ENCODE data around the gene VIPAS39.

The VIPAS39 gene

GRCh38 chr14:77390188-77390587, 67.2 kb downstream of the VIPAS39 start:
- no peaks in the 10 kb centered on the region for H3K36me3 Mint-ChIP-seq
- no peaks in the 10 kb centered on the region for H3K9me3 Mint-ChIP-seq
- no peak overlapping the region for H3K27ac Mint-ChIP-seq
- DNase-seq (ENCODE audit: low spot score in 2 of 2) = no peak
- no peaks in the 10 kb centered on the region for H3K4me1 Mint-ChIP-seq
- ATAC-seq = no peak
- no peak overlapping the region for H3K4me3 Mint-ChIP-seq

DNA sequence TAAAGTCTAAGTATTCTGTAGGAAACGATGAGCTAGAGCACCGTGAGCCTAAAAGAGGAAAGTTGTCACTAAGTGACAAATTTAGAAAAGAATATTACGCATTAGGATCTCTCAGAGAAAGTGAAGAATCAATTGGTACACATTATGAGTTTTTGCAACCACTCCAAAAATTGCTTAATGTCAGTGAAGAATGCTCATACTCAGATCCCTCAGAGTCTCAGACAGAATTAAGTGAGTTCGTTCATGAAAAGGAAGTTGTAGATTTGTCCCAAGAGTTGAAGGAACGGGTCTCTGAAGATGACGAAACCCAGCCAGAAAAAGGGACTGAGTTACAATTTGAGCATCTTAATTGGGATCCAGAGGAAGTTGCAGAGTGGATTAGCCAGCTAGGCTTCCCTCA, 78.7 kb downstream of the VIPAS39 start:
- H3K4me3 Mint-ChIP-seq = no peak overlapping the region
- DNase-seq (ENCODE audit: low spot score in 2 of 2) (no peak), ATAC-seq (no peak)
- H3K36me3 Mint-ChIP-seq = no peaks in the 10 kb centered on the region
- H3K4me1 Mint-ChIP-seq = peaks cover 28% of the 10 kb centered on the region
- no peak overlapping the region for H3K27ac Mint-ChIP-seq
- H3K9me3 Mint-ChIP-seq = no peaks in the 10 kb centered on the region

DNA sequence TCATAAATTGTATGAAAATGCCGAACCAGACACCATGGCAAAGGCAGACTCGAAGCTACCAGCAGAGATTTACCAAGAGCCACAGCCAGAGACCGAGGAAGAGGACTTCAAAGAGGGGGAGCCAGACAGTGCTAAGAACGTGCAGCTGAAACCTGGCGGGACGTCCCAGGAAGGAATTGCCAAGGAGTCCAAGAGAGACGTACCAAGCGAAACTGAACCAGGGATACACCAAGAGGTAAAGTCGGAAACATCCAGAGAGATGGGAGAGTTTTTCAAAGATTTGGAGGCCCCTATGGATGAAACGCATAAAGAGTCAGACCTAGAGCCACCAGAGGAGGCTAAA, 79.9 kb downstream of the VIPAS39 start:
- Mint-ChIP-seq H3K4me1 (peaks cover 35% of the 10 kb centered on the region), H3K27ac (no peak overlapping the region), H3K9me3 (no peaks in the 10 kb centered on the region), H3K36me3 (no peaks in the 10 kb centered on the region), H3K4me3 (no peak overlapping the region)
- ATAC-seq (no peak), DNase-seq (ENCODE audit: low spot score in 2 of 2) (no peak)

DNA sequence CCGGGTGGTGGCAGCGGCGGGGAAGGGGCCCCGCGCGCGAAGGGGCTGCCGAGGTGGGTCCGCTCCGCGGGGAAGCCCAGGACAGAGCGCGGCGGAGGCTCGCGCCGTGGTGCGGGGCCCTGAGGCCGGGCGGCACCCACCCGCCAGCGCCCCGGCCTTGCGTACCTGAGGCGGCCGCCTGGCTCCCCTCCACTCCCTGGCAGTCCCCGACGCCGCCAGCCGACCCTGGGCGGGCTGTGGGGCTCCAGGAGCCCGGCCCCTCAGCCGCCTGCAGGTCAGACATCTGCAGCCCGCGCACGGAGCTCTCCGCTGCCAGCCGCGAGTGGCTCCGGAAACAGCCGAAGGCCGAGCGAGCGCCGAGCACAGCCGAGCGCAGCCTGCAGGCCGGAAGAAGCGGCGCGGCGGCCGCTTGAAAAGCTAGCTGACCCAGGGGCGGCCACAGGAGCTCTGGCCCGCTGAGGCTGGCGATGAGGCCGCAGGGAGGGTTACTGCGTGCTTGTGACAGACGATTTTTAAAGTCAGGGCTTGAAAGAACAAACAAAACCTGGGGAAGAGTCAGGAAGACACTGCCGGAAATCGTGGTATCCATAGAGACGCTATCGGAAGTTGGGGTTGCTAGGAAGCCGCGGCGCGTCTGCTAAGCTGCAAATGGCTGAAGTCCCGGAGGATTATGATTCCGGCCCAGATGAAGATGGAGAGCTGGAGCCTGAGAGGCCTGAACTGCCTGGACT, 80.5 kb downstream of the VIPAS39 start, which contains the start of the genes SAMD15 and TMED8:
TSS of gene SAMD15 (plus strand) at position 609 of the 731 bp plus-strand sequence. CDS start at position 649, 40 bp downstream.
TSS of gene TMED8 (minus strand) at position 324 of the 731 bp plus-strand sequence. CDS start at position 283, 41 bp downstream.
- H3K4me1 Mint-ChIP-seq = peaks cover 35% of the 10 kb centered on the region

More for the DNA sequence above, 80.5 kb downstream of the VIPAS39 start, which contains the start of the genes SAMD15 and TMED8:
- peak; percentile 87 to 90 for DNase-seq (ENCODE audit: low spot score in 2 of 2)
- Mint-ChIP-seq H3K36me3 (no peaks in the 10 kb centered on the region), H3K9me3 (no peaks in the 10 kb centered on the region), H3K4me3 (no peak within 1 kb of the TSS), H3K27ac (no peak within 1 kb of the TSS)
- peak; percentile 95 for ATAC-seq
